NCI-H1436 (cell line): ENCODE data around the gene MEI4.
"Not testable (repeated sequence)": the region's sequence is repeated elsewhere in the genome, so short reads cannot be mapped to it uniquely, and the experiment has no call there.

Source experiments
- DNase-seq: peaks from one replicate; lab custom pipeline; 2025; lab: John Stamatoyannopoulos, UW

MEI4 gene, protein sequence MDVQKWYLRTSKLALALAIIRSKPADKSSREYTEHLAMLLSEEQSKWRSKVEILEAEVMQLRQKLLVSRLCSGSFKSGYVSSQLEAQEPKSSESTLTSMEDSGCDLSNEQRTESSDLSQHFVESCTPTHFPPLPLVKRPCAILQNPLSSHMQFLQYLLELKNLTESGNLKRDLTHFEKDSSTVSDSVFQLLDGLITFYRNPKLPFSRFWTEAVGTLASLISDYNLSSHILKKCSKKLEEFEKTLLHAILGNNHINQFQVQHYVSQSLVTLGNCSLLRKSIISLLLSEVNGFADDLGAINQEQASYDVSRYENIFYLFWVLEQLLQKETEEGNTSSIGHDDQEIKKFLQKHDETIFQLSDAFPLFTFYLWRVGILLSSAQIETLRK

DNA sequence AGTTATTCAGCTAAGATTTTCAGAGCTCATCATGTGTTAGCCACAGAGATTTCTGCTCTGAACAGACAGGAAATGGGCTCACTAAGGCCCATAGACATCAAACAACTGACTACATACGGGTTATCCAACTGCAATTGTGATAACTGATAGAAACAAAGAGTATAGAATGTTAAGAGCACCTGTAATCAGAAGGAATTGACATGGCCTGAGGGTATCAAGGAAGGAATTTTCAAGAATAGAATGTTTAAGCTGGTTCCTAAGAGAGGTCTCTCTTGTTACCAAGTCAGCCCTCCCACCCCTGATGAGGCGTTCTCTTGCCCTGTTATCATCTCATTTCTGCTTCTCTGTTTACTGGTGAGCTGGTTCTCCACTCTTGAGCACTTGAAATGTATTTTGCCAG, at the start of gene MEI4:
Gene MEI4 (plus strand): TSS at position 301 of the 400 bp plus-strand sequence. CDS start 37,633 bp downstream, outside the sequence.
- no peak for DNase-seq

DNA sequence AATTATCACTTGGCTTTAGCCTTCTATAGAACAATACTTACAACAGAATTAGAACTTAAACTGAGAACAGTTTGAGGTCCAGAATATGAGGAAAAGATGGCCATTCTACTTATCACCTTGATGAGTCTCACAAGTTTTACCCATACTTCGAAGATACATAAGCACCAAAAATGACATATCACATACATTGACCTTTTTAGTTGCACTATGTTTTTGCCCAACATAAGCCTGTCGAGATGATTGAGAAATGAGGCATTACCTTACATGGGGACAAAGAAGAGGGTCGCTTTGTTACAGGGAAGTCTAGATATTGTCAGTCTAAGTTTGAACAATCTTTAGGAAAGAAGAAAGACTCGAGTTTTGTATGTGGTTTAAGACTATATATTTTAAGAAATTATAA, 48.4 kb upstream of the MEI4 start:
- no peak for DNase-seq

DNA sequence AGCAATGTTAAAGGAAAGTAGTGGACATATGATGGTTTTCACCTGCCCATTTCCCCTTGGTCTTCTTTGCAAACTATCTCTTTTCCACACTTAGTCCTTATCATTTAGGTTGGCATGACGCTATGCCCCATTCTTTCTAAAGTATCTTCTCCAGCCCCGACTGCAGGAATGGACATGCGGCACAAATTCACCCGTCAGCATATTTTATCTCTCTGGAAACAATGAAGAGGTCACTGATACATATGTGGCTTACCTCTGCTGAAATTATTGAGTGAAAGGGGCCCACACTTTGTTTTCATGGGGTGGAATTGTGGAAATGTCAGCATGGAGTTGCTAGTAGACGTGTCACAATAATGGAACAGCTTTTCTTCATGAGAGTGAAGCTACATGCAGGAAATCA, 45.8 kb upstream of the MEI4 start:
- no peak for DNase-seq

DNA sequence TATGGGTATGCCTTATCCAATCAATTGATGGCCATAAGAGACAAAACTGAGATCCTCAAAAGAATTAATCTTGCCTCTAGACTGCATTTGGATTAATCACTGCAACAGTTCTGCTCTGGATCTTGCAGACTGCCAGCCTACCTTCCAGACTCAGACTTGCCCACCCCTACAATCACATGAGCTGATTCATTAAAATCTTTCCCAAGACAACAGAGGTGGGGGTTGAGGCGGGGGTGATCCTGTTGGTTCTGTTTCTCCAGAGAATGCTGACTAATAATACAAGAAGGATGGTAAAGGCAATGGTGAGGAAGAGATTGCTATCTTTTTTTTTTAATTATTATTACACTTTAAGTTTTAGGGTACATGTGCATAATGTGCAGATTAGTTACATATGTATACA, 43.7 kb upstream of the MEI4 start:
- no peak for DNase-seq

DNA sequence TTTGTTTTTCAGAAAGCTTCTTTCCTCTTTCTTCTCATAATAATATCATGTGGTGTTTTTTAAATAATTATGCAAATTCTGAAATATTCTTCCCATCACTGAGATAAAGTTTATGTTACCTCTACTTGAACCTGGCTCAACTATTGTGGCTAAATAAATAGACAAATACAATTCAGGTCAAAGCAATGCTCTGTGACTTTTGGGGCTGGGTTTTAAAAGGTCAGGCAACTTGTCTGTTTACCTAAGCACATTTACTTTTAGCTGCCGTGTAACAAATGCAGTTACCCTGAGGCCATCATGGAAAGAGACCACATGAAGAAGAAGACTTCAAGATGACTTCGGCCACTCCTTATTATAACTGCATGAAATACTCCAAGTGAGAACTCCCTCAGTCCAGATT, 33.7 kb upstream of the MEI4 start:
- DNase-seq = no peak

DNA sequence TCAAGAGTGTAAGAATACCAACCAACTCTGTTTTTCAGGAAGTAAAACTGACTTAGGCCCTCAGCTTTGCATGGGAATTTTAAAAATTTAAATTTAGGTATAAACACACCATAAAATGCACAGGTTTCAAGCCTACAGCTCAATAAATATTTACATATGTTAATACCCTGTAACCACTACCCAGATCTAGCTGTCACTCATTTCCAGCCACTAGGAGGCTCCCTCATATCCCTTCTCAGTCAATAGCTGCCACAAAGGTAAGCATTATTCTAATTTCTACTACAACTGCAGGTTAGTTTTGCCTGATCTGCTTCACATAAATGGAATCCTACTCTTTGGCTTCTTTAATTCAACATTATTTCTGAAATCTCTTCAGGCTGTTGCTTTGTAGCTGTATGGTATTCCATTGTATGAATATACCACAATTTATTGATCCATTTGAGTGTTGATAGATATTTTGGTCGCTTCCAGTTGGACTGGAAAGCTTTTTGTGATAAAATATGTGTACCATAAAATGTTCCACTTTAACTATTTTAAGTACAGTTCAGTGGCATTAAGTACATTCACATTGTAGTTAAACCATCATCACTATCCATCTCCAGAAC, 32.5 kb upstream of the MEI4 start:
- DNase-seq = no peak

DNA sequence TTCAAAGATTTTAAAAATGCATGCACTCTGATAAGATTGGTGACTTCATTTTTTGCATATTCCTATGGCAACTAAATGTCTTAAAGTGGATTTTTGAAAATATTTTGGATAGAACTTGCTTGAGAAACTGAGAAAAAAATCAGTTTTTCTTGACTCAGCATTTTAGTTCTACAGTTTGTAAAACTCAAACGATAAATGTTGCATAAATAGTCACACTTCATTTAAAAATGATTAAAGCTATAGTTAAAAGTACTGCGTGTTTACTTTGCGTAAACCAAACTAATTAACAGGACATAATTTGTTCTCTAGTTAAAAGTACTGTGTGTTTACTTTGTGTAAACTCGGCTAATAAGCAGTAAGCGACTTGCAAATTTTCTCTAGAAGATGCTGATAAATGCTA, 28.3 kb upstream of the MEI4 start:
- no peak for DNase-seq

DNA sequence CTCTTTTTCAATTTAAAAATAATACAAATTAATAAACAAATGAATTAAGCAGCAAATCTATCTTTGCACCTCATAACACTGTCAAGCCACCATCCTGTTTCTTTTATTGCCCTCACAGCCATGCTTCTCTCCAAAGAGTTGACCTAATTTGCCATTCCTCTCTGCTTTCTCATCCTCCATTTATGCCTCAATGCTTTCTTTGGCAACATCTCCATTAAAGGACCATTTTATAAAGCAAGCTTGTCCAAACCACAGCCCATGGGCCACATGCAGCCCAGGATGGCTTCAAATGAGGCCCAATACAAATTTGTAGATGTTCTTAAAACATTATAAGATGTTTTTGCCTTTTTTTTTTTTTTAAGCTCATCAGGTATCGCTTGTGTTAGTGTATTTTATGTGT, 26.4 kb upstream of the MEI4 start:
- DNase-seq = no peak

DNA sequence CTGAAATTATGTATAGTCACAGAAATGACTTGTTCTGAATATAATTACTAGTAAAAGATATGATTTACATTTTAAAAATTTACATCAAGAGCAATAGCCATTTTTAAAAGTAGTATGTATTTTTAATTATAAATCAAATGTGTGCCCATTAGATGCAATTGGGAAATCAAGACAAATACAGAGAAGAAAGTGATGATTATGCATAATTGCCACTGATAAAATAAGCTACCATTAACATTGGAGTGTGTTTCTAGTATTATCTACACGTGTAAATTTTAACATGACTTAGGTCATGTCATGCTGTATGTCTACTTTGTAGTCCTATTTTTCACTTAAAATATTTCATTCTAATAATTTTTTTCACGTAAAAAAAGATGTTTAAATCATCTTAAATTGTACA, 22.8 kb upstream of the MEI4 start:
- no peak for DNase-seq

DNA sequence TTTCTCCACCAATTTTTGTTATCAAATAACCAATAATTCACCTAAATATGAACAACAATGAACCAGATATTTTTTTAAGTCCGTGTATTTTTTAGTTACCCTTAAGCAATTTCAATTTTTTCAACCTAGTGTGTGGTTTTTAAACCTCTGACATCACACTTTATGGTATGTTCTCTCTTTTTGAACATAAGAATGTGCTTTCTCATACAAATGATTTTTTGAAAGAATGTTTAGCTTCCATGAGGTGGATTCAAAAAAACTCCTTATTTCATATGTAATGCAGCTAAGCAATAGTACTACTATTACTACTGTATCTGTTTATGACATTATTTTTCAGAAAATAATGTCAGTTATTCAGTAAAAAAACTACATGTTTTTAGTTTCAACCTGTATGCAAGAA, 19.4 kb upstream of the MEI4 start:
- no peak for DNase-seq

DNA sequence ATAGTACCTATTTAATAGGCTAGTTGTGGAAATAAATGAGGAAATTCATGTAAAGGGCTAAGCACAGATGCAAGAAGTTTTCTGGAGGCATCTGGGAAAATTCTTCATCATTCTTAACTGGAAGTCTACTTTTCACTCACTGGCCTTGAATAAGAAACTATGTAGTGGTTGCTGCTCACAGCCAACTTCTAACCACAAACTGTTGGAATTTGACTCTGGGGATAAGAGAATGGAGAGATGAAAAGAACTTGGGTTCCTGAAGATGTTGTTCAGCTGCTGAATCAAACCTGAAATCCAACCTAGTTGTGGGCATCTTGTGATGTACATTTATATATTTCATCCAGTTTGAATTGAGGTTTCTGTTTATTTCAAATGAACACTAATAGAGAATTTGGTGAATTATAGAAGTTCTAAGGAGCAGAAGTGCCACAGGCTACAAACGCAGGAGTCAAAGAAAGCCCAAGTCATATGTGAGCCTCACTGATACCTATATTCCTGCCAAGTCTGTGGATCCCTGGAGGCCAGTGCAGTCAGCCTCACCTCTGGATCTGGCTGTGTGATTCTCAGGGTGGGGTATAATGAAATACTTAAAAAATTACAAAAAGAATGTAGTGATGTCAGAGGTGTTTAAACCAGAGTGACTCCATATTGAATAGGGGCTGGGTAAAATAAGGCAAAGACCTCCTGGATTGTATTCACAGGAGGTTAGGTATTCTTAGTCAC, 18.7 kb upstream of the MEI4 start:
- no peak for DNase-seq

DNA sequence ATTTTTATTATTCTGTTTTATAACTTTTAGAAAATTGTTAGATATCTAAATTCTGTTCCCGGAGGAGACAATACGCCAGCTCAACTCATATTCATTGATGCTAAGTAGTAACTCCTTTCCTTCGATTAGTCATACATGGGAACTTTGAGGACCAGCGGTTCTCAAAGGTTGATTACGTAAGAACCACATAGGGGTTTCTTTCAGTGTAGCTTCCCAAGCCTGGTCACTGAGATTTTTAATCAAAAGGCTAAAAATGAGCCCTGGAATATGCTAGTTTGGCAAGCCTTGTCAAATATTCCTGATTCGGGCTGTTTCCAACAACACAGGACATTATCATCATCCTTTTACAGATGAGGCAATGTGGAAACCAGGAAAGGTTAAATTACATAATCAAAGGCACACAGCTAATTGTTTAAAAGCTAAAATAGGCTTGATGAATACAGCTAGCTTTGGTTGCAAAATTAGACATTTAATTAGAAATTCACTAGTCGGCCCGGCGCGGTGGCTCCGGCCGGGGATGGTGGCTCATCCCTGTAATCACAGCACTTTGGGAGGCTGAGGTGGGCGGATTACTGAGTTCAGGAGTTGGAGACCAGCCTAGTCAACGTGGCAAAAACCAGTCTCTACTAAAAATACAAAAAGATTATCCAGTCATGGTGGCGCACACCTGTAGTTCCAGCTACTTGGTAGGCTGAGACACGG, 14.6 kb upstream of the MEI4 start:
- DNase-seq = no peak

DNA sequence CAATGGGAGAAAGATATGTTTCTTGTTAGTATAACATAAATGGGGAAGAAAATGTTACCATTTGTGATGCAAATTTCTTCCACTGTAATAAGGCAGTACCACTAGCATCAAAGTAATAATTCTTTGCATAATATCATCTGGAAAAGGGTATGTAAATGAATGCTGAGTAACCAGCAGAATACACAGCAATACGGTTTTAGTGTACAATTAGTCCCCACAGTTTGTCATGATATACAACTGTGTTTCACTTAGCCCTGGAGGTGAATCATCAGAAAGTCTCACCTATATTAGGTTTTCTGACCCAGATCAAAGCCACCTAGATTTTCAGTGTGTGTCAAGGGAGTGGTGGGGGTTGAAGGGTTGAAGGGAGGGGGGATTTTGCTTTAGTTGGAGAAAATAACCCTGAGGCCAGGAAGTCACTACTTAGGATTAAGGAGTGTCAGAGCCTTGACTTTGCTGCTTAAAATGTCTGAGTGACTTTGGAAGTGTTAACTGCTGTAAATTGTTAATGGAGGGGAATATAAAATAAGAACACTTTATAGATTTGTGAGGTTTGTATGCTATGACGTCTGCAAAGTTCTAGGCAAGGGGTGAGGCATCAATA, 8.6 kb upstream of the MEI4 start:
- no peak for DNase-seq

DNA sequence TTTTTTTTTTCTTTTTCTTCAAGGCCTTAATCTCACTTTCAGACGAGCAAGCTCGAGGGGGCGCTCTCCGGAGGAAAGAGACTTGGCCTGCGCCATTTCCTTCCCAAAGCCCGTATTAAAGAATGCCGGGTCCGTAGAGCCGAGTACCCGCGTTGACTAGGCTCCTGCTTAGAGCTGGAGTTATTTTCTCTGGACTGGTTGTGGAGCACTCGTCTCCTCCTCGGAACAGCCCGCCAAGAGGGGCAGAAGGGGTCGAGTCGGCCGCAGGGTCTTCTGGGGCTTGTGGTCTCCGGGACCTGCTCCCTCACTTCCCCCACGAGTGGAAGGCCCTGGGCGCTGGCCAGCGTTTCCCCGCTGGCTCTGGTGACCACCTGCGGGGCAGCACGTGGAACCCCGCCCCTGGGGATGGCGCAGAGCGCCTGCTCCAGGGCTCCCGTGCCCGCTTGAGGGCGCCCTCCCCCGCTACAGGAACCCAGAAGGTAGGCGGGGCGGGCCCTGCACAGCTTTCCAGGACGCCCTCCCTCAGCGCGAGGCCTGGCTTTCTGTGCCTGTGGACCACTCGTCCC, 2.7 kb upstream of the MEI4 start:
- DNase-seq = no peak

DNA sequence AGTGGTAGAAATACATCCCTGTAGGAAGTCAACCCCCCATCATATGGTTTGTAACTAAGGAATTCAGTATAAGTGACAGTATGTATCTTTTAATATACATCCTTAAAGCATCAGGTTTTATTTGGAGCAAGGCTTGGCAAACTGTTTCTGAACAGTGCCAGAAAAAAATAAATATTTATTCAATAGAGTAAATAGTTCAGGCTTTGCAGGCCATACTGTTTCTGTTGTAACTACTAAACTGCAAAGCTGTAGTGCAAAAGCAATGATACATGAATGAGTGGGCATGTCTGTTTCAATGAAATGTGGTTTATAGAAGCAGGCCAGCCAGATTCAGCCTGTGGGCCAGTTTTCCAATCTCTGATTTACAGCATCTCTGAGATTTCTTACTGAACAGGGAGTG, 977 bp downstream of the MEI4 start:
- no peak for DNase-seq

DNA sequence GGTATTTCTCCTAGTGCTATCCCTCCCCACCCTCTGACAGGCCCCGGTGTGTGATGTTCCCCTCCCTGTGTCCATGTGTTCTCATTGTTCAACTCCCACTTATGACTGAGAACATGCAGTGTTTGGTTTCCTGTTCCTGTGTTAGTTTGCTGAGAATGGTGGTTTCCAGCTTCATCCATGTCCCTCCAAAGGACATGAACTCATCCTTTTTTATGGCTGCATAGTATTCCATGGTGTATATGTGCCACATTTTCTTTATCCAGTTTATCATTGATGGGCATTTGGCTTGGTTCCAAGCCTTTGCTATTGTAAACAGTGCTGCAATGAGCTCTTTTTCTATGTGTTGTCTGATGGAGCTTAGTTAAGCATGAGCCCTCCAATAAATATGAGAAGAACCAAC, 2.2 kb downstream of the MEI4 start:
- not testable (repeated sequence) for DNase-seq

DNA sequence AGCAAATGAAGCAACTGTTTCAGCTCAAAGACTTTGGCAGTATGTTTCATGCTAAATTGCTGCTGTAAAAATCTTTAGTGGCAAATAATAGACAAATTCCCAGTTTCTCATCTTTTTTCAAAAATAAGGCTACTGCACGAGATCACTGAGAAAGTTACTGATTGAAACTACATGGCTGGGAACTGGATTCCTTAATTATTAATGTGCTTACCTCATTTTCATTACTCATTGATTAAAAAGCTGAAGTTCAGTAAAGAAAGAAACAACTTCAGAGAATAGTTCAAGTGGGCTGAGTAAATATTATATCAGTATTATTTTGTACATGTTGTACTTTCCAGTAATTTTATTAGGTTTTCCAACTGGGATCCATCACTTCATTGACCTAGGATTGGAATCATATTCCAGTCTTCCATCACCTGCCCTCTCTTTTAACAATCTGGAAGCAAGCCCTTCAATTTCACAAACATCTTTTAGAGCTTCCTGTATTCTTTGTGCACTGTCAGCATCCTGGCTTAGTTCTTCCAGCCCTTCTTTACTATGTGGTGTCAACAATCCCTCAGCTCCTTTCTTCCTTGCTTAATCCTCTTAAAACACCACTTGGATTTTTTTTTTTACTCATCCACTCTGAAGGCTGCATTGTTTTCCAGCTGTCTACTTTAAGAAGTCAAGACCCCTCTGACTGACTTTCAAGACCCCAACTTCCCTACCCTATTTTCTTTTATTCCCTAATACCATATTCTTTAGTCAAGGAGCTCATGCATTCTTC, 4.3 kb downstream of the MEI4 start:
- no peak for DNase-seq

DNA sequence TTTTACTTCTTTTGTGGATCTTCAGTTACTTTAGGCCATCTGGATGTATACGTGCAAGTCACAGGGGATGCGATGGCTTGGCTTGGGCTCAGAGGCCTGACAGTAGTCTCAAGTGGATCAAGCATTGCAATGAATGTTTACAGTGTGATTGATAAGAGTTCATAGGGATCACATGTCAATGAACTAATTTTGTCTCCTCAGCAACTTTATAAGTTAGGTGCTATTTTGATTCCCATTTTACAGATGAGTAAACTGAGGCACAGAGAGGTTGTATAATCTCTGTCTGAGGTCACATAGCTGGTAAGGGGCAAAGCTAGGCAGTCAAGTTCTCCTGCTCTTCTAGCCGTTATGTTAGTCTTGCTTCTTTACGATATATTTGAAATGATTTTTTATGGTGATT, 13.5 kb downstream of the MEI4 start:
- no peak for DNase-seq

DNA sequence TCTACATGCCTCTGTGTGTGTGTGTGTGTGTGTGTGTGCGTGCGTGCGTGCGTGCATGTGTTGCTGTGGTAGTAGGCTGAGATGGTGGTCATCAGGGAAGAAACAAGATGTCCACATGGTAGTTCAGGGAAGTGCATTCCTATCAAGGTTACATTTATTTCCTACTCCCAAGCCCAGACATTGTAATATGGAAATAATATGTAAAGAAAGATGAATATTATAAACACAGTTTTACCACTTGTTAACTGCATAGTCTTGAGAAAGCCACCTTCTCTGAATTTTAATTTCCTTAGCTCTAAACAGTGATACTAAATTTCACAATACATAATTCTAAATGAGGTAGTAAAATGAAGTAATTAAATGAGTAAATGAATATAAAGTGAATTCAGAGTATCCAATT, 14.0 kb downstream of the MEI4 start:
- no peak for DNase-seq

DNA sequence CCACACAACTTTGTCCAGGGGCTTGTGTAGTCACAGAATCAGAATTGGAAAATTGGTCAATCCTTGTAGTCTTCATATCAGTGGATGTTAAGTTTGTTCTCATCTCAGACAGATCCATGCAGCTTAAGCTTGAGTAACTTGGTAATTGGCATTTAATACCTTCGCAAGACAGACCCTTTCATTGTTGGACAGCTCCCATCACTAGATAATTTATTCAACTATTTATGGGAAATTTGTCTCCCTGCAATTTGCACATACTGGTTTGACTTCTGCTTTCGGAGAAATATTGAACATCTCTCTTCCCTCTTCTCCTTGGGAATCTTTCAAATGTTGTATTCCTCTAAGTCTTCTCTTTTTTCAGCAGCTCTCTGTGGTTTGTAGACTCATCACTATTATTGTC, 17.1 kb downstream of the MEI4 start:
- no peak for DNase-seq

DNA sequence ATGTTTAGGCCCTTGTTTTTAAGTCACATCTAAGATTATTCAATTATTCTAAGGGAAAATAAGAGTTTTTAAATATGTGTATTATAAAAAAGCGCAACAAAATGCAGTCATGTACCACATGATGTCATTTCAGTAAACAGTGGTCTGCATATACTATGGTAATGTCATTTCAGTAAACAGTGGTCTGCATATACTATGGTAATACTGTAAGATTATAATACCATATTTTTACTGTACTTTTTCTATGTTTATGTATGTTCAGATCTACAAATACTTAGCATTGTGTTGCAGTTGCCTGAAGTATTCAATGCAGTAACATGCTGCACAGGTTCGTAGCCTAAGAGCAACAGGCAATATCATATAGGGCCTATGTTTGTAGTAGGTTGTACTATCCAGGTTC, 21.4 kb downstream of the MEI4 start:
- DNase-seq = no peak
